NCI-H1436 (cell line): ENCODE measurements around the gene UTP4.
"Not testable (repeated sequence)": the region's sequence is repeated elsewhere in the genome, so short reads cannot be mapped to it uniquely, and the experiment has no call there.

Experiments
- DNase-seq: peaks from one replicate; lab custom pipeline; 2025; lab: John Stamatoyannopoulos, UW

UTP4 gene

GRCh38 chr16:69131167-69131838 lies 1.1 kb upstream of the UTP4 start:
- no peak for DNase-seq

DNA sequence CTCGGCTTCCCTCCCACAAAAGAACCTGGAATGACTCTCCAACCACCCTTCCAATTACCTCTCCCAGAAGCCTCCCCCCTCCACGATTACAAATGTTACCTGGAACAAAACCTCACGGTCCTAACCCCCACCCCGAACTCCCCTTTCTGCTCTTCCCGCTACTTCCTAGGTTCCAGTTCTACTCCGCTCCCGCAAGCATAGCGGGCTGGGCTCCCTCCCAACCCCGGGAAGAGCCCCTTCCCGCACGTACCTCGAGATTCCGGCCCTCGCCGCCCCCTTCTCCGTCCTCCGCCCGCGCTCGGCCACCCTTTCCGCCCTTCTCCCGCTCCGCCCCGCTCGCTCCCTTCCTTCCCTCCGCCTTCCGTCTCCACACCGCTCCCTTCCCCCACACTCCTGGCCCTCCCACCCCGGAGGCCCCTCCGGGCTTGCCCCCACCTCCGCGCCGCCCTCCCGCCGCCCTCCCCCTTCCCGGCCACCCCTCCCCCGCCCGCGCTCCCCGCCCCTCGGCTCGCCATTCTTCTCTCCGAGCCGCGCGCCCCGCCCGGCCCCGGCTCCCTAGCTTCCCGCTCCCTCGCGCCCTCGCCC lies 518 bp upstream of the UTP4 start:
- DNase-seq = peak; percentile 73

- no peak for DNase-seq
These were observed 1.0 kb downstream of the UTP4 start for GRCh38 chr16:69133373-69133954.

DNA sequence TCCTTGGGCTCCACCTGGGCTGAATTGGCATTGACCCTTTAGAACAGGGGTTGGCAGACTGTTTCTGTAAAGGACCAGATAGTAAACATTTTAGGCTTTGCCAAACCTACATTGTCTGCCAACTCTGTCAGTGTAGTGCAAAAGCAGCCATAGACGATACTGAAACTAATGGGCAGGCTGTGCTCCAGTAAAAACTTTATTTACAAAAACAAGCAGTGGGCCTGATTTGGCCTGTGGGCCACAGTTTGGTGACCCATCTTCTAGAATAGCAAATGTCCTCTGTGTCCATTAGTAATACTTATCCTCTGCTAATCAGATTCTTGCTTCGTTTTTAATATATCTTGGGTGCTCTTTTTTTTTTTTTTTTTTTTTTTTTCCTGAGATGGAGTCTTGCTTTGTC lies 6.2 kb downstream of the UTP4 start:
- no peak for DNase-seq

DNA sequence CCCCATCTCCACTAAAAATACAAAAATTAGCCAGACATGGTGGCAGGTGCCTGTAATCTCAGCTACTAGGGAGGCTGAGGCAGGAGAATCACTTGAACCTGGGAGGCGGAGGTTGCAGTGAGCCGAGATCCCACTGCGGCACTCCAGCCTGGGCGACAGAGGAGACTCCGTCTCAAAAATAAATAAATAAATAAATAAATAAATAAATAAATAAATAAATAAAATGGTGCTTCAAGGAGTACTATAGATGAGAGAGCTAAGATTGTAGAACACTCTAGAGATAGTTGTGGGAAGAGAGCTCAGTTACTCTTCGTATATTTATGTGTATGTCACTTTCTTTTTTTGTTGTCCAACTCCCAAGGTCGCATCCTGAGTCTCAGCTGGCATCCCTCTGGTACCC lies 7.0 kb downstream of the UTP4 start:
- not testable (repeated sequence) for DNase-seq

DNA sequence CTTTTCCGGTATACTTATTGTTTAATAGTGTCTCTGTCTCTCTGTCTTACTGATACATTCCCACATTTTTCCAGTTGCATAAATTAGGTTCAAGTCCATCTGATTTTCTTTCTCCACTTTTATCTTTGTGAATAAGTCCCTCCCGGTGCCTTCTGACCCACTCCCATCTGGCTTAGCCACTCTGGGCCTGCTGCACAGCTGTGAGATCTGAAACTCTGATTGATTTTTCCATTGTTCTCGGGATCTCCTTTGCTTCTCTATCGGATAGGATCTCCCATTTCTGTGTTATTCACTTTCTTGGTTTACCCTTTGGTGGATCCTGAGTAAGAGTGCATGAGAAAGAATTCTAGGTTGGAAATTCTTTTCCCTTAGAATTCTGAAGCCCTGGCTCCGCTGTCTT lies 8.6 kb downstream of the UTP4 start:
- DNase-seq = no peak

DNA sequence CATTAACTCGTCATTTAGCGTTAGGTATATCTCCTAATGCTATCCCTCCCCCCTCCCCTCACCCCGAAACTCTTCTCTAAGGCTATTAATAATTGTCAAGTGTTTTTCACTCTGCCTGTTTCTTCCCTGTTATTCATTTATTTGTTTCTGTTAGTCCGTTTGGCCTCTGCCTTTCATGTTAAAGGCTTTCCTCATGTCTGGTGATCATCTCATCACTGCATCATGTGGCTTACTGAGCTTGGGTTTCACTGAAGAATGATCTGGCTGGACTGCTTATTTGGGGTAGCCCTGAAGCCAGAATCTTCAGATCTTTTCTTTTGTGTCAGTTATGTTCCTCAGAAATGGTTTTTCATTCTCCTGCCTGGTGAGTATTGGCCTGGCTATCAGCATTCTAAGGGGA lies 9.5 kb downstream of the UTP4 start:
- DNase-seq = no peak

GRCh38 chr16:69143116-69143515 lies 10.7 kb downstream of the UTP4 start:
- no peak for DNase-seq

DNA sequence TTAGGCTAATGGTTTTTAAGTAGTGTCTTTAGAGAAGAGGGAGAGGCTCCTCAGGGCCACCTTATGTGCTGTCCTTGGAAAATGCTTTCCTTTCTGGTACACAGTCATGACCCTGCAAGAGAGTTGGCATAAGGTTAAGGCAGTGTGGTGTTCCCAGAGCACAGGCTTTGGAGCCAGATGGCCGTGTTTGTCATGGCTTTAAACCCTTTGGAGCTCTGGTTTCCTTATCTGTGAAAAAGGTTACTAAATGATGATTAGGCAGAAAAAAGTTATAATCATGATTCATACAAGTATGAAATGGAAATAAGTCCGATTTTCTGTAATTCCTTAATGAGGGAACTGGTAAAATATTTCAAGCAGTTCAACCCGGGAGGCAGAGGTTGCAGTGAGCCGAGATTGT lies 13.2 kb downstream of the UTP4 start:
- DNase-seq = no peak

DNA sequence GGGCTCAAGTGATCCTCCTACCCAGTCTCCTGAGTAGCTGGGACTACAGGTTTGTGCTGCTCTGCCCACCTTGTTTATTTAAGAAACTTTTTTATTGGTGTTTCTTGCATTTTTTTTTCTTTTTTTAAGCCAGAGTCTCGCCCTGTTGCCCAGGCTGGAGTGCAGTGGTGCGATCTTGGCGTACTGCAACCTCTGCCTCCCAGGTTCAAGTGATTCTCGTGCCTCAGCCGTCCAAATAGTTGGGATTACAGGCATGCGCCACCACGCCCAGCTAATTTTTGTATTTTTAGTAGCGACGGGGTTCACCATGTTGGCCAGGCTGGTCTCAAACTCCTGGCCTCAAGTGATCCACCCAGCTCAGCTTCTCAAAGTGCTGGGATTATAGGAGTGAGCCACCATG lies 17.2 kb downstream of the UTP4 start:
- not testable (repeated sequence) for DNase-seq

DNA sequence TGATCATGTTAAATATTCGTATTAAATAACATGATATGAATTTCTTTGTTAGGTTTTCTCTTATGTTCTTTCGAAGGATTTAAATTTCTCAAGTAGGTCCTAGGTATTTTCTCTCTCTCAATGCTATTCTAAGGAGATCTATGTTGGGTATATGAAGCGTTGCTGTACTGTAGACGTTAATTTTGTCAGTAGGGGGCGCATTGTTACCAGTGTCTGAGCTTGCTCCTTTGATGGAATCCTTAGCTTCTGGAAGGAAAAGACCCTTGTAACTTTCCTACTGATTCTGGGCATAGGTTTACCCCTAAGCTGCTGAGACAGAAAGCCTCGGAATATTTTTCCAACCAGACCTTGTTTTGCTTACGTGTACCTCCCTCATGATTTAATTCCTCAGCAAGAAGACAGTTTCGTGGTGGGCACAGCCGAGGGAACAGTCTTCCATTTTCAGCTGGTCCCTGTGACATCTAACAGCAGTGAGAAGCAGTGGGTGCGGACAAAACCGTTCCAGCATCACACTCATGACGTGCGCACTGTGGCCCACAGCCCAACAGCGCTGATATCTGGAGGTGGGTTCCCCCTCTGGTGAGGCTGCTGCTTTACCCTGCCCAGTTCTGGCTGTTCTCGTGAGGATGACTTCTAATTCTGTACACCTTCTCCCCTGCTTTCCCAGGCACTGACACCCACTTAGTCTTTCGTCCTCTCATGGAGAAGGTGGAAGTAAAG lies 17.9 kb downstream of the UTP4 start:
- DNase-seq = peak; percentile 54

GRCh38 chr16:69157196-69157595 lies 24.7 kb downstream of the UTP4 start:
- DNase-seq = no peak

GRCh38 chr16:69160192-69160591 lies 27.7 kb downstream of the UTP4 start:
- no peak for DNase-seq

GRCh38 chr16:69165584-69165983 lies 33.1 kb downstream of the UTP4 start:
- no peak for DNase-seq

GRCh38 chr16:69166221-69166833 lies 33.9 kb downstream of the UTP4 start:
- no peak for DNase-seq

GRCh38 chr16:69166946-69167930 lies 34.8 kb downstream of the UTP4 start:
- no peak for DNase-seq

DNA sequence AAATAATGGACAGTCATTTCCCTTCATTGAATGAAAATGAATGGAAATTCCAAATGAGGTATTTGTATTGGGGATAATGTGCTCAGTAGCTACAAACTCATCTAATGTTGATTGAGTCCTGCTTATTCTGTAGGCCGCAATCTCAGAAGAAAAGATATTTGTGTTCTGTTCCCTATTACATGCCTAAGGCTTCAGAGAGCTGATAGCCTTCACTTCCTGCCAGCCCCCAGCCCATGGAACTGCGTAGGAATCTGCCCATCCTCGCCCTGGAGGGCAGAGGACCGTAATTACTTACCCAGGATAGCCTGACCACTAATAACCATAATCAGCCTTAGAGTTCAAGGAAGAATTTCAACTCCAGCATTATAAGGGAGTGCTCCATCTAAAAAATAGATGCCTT lies 36.6 kb downstream of the UTP4 start:
- DNase-seq = no peak

GRCh38 chr16:69169607-69170352 lies 37.3 kb downstream of the UTP4 start:
- DNase-seq = no peak

DNA sequence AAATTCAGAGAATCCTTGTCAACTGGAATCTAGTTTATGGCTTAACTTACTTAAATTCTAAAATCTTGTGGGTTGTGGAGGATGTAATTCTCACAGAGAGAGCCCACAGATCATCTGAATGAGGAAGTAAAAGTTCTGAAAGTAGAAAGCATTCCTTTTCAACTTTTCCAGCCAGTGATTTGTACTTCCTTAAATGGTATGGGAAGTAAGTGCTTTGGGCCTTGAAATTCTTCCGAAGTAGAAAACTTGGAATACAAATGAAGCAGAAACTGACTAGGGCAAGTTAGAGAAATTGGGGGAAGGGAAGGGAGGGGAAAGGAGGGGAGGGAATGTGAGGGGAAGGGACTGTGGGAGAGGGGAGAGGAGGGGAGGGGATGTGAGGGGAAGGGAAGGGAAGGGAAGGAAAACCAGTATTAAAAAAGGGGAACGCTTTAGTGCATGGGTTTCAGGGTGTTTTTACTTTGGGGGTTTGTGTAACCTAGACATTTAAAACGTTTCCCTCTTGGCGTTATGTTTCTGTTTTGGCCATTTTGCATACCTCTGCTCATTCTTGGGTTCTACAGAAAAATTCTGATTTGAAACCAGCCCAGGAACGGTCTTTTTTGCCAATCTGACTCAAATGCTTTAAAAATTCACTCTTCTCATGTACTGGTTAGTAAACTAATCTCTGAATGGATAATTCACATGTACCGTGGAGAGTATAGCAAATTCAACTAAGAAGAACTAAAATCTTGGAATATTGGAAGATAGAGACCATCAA lies 39.1 kb downstream of the UTP4 start:
- no peak for DNase-seq
